HG03575 (cell line): ENCODE measurements around the gene ZDHHC7.

Experiments
- ATAC-seq: cut with Tn5 transposase; IDR thresholded peaks from one replicate; pipeline ENCODE4 v1.9.1; 2021; ENCODE audit not compliant: unreplicated experiment, insufficient number of reproducible peaks, low FRiP score; ENCODE audit errors: extremely low read depth

The ZDHHC7 gene

DNA sequence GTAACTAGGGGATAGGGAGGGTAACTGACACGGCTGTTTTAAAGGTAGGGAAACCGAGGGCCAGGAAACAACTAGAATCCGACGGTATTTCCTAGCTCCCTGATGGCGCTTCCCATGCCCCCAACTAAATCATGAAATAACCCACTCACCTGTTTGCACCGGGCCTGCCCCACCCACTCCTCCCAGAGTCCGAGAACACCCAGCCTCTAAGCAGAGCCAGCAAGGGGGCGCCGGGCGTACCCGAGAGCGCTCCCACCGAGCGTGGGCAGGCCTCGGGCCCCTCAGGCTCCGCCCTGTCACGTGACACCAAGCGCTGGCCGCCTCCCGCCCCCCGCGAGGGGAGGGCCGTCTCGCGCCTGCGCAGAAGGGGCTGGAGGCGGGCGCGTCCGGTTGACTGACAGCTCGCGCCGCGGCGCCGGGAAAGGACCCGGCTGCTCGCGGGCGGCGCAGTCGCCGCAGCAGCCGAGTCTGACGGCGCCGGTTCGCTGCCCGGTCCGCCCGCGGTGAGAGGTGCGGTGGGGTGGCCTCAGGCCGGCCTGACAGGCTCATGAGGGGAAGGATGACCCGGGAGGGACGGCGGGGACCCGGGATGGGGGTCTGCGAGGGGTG is 16.1 kb upstream of the ZDHHC7 start, which contains the start of gene KIAA0513:
Gene KIAA0513, plus strand, starts transcription at position 447 of the 609 bp plus-strand sequence. CDS start 39,277 bp downstream, outside the sequence.
- ATAC-seq, result no peak

DNA sequence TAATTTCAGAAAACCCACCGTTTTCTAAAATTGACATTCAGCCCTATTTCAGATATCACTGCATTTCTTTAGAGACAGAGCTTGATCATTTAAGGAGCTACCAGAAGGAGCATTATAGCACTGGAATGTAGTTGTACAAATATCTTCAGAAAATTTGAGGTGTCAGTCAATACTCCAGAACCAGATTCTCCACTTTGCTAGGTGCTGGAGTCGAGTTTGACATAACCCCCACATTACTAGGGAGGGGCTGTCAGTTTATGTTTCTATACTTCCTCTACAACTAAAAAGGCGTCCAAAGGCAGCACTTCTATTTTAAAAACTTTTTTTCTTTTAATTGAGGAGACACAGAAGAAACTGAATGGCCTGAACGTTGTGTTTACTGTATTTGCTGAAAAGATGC is 15.4 kb upstream of the ZDHHC7 start:
- no peak for ATAC-seq

DNA sequence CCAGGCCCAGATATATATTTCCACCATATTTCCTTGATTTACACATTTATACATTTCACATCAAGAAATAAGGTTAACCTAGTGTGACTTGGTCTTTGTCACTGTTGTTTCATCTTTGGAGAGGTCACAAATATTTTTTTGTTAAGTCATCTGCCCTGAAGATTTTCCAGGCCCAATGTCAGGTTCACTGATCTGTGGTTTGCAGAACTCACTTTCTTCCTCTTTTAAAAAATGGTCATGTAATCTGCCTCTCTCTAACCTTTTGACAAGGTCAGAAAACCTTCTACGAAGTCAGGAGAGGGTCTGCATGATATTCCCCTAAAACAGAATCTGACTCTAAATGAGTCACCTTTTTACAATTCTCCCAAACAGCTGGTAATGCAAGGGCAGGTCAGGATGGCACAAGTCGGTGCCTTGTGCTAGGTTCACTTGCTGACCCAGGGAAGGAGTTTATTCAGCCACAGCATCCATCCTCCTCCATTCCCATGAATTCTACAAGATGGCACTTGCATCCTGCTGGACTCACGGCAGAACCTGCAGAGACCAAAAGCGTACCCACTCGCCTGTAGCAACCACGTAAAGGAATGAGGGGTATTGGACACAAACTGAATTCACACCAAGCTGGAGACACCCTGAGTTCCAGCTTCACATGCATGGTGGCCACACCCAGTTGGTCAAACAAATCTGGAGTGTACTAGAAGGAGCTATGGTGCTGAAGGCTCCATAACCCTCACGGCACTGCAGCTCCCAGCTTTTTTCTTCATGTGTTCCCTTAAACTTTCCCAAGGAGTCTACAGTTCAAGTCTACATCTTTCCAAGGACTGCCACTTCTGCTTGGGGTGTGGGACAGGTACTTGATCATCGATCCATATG is 14.7 kb upstream of the ZDHHC7 start:
- ATAC-seq, result no peak

DNA sequence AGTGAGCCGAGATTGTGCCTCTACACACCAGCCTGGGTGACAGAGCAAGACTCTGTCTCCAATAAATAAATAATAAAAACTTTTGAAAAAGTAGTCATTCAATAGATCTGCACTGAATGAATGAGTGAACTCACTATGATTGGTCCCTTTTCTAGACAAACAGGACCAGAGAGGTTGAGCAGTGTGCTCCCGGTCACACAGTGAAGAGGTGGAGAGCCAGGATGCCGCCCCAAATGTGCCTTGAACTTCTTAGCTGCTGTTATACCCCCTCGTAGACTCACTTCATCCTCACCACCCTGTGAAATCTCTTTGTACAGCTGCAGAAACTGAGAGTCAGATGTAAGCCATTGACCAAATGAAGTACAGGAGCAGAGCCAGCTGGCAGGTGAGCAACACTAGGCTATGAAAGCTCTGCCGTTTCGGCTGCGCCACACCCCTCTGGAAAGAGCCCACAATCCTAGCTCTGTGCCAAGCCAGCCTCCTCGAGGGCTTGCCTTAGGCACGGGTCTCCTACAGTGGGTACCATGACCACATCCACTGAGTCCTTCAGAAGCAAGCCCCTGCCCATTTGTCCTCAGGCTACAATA is 8.4 kb upstream of the ZDHHC7 start:
- ATAC-seq, result no peak

DNA sequence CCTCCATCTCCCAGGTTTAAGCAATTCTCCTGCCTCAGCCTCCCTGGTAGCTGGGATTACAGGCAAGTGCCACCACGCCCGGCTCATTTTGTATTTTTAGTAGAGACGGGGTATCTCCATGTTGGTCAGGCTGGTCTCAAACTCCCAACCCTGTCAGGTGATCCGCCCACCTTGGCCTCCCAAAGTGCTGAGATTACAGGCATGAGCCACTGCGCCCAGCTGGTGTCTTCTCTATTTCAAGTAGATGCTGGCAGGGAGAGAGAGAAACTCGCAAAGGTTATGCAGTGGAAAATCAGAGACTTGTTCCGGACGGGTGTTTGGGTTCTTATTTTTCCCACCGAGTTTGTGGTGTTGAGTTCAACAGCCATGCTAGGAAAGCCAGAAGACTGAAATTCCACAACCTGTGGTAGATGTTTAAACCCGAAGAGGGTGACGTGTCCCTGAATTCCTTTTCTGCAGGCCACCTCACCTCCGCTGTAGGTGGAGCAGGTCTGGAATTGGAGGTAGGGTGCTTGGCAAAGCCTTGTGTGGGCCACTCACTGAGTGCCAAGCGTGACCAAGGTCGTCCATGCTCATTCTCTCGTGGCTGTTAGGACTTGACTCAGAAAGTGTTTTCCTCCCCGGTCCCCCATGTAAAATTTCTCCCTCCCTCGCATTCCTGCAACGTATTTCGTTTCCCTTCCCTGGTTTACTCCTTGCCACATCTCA is 7.3 kb upstream of the ZDHHC7 start:
- no peak for ATAC-seq

DNA sequence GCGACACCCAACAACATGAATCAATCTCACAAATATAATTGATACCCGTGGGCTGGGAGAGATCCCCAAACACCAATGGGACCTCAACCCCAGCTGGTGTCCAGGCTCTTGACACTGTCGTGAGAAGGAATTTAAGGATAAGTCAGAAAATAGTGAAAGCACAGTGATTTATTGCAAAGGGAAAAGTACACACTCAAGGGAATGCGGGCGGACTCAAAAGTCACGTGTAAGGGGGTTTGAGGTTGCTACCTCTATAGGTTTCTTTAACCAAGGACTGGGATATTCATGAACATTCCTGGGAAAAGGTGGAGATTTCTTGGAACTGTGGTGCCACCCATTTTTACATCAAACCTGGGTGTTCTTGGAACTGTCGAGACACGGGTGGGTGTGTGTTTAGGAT is 6.3 kb upstream of the ZDHHC7 start:
- no peak for ATAC-seq

DNA sequence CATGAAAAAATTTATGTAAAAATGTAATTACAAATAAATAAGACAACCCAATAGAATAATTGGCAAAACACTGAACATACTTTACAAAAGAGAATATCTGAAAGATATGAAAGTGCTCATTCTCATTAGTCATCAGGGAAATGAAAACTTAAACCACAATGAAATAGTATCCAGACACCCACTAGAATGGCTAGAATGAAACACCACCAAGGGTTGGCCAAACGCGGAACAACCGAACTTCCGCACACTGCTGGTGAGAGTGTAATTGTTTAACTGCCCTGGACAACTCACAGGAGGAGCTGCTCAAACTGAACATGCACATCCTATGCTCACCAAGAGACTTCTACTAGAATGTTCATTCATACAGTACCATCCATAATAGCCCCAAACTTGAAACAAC is 5.8 kb upstream of the ZDHHC7 start:
- ATAC-seq, result no peak

DNA sequence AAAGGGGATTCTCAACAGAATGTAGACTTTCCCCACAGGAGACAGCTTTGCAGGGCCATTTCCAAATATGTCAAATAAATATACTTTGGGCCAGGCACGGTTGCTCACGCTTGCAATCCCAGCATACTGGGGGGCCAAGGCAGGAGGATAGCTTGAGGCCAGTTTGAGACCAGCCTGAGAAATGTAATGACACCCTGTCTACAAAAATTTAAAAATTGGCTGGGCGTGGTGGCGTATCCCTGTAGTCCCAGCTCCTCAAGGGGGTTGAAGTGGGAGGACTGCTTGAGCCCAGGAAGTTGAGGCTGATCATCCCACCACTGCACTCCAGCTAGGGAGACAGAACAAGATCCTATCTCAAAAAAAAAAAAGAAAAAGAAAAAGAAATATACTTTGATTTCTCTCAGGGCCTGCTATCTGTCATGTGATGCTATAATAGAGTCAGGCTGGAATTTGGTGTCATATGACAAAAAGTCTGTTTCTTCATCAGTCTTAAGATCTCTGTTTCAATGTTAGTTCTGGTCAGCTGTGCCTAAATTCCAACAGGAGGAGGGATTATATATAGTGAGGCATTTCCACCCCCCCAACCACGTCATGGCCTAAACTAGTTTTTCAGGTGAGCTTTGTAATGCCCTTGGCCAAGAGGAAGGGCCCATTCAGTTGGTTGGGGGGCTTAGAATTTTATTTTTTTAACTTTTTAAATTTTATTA is 4.3 kb upstream of the ZDHHC7 start:
- no peak for ATAC-seq

DNA sequence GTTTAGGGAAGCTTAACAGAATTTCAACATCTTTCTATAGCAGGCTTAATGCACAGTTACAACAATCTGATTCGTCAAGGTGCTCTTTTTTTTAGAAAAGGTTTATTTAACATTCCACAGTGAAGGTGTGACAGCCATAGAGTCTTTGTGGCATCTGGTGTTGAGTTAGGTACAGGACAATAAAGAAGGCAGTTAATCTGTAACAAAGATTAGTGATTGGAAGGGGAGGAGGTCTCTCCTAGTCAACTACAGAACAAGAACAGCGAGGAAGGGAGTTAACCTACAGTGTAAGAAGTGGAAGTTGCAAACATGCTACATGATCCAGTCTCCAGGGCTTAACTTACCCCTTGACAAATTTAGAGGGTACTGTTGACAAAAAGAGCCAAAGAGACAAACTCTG is 3.0 kb upstream of the ZDHHC7 start:
- ATAC-seq, result no peak

DNA sequence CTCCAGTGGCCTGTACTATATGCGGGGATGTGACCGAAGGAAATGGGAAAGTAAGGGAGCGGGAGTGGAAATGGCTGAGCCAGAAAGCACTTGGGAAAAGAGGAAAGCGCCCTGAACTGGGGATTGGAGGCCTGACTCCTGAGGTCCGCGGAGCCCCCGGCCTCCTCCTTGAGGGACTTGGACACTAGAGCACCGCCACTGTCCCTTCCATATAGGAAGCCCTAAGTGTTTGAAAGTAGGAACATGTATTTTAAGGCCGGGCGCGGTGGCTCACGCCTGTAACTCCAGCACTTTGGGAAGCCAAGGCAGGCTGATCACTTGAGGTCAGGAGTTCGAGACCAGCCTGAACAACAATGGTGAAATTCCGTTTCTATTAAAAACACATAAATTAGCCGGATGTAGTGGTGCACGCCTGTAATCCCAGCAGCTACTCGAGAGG is 530 bp upstream of the ZDHHC7 start:
- no peak for ATAC-seq

DNA sequence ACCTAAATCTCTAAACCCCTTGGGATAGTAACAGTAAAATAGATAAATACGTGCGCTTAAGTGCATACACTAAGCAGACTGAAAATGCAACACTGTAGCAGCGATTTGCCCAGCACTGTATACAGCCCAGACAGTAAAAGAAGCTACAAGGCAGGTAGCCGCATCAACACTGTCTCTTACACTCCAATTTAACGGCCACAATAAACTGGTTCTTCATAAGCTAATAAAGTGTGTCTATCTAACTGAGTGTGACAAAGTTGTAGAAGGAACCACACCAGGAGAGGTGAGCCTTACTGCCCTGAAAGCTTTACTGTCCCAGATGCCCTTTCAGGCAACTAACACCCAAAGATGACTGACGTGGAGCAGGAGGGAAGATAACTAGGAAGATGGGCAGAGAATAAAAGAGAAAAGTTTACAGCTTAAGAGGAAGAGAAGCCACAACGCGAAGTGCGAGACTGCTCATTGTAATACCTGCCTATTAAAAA is 847 bp downstream of the ZDHHC7 start:
- no peak for ATAC-seq

DNA sequence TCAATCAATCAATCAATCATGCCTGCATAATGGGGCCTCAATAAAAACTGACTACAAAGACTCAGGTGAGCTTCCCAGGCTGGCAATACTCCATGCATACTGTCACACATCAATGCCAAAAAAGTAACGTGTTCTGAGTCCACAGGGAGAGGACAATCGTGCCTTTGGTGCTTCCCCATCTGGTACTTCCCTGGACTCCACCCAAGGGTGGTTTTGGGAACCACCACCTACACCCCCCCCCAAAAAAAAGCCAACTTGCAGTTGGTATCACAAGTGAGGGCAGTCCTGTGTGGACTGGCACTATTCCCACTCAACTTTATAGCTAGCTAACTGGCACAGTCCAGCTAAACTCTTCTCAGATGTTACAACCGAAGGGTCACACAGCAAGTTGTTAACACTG is 3.1 kb downstream of the ZDHHC7 start:
- no peak for ATAC-seq

DNA sequence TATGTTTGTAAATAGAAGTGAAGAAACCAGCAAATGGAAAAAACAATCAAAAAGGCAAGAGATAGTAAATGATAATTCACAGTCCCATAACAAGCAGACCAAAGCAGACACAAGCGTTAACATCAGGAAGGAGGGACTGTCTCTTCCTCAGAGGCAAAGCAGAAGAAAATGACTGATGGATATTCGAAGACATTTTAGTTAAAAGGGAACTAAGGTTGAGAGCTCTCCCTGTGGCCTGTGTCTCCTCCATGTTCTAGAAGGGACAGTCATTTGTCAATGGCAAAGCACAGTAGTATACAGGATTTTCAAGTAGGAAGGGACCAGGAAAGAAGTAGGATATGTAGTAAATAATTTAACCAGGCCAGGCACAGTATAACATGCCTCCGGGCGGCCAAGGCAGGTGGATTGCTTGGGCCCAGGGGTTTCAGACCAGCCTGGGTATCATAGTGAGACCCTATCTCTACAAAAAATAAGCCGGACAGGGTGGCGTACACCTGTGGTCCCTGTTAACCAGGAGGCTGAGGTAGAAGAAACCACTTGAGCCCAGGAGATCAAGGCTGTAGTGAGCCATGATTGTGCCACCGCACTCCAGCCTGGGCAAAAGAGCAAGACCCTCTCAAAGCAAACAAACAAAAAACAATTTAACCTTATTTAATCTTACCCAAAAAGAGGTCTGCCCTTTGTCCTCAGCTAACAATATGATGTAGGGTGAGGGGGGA is 3.7 kb downstream of the ZDHHC7 start:
- ATAC-seq, result no peak

DNA sequence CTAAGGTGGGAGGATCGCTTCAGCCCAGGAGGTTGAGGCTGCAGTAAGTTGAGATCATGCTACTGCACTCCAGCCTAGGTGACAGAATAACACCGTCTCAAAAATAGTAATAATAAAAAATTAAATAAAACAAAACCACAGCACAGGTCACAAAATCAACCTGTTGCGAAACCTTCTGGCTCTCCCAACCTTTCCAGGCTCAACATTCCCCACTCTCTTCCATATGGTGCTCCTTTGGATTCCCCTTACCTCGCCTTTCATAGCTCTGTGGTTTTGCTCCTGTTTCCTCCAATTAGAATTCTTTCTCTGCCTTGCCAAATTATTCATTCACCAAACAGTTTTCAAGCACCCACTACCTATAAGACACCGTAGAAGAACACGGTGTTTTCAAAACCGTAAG is 4.7 kb downstream of the ZDHHC7 start:
- no peak for ATAC-seq

DNA sequence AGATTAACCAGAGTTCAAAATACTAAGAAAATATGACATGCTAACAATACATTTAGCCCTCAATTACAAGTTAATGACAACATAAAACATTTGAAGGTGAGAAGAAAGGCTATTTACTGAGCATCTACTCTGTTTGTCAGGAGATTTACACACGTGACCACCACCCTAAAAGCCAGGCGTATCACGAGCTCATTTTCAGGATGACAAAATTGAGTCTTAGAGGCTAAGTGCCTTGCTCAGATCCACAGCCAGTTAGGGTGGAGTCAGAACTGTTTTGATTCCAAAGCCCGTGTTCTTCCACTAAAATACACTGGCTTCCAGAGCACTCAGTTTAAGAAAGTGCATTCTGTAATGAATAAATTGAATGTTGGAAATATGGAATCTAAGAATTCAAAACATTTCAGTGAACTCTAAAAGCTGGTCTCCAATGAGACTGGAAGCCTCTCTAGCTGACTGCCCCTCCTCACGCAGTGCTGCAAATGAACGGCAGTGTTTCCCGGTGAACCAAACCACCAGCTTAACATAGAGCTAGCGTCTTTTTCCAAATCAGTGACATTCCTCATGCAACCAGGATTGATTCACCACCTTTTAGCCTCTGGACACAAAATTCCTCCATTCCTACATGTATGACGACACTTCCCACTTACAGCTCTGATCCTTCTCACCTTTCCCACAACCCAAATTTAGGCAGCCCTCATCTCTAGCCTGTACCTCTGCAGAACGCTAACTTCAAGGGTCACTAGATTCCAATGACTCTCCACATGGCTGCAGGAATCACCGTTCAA is 5.9 kb downstream of the ZDHHC7 start:
- ATAC-seq, result no peak

DNA sequence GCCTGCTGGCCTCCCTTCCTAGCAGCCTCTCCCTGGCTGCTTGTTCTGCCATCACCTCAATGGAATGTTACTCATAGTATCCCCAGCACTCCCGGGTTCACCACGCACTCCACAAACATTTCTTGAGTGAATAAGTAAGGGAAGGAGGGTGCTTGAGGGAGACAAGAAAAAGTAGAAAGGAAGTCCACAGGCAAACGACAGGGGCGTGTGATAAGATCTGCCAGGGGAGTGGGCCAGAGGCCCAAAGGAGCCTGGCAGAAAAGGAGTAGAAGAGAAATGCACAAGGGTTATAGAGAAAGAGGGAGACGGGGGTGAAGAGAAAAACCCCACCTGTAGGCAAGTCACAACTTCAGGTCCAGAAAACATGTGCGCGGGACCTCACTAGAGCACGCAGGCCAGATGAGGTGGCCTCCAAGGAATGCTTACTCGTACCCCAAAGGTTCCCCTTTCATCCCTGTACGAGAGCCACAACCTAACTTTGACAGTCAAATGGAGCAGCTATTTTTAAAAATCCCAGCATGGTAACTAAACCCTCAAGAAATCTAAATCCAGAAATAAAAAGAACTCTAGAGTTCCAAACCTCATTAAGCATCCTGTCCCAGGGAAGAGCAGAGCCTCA is 6.6 kb downstream of the ZDHHC7 start:
- no peak for ATAC-seq
